HG03159 (cell line): ENCODE measurements around the gene TMEM231.

Experiments used
- ATAC-seq: cut with Tn5 transposase; IDR thresholded peaks from one replicate; pipeline ENCODE4 v1.9.1; 2021; ENCODE audit warnings: mild to moderate bottlenecking, moderate library complexity; ENCODE audit not compliant: unreplicated experiment

Gene TMEM231

DNA sequence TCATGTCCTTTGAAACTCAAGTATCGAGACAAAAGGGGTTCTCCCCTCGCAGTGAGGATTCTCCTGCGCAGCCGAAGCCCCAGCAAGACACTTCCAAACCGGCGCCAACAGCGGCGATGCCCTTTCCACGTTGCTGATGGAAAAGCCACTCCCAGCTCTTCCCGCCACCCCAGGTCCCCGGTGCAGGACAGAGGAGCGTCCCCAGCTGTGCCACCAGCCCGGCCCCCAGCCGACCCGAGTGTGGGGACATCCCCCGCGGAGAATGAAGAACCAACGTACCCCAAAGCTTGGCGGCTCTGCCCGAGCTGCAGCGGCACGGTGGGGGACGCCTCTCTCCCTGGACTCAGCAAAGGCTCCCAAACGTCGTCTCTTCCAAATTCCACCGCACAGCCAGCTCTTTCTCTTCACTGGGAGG, 61.4 kb downstream of the TMEM231 start:
- ATAC-seq: peak; percentile 19

DNA sequence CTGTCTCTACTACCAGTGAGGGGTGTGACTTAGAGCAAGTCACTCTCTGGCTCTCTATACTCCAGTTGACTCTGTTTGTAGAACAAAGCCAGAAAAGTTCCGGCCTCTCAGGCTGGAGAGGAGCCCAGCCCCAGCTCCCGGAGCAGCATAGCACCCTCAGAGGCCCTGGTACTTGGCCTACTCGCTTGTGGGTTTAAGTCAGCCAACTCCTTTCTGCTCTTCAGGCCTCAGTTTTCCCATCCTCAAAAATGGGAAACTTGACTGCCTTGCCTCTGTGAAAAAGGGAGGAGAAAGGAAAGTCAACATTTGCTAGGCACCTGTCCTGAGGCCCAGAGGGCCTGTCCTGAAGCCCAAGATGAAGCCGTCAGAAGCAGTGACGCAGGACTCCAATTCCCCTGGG, 61.9 kb downstream of the TMEM231 start:
- ATAC-seq: no peak

DNA sequence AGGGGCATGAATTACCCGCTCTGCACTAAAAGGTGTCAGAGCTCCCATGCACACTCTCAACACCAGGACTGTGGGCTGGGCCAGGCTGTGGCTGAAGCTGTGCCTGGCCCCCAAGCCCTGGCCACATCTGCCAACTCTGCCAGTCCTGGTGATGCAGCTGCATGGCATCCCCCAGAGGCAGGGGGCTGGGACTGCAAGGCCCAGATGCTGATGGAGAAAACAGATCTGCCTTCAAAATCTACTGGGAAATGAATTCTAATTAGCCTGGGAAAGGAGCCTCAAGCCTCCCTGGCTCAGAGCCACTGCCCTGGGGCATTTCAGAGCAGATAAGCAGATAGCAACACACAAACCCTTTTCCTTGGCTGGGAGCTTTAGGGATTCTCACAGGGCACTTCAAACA, 64.2 kb downstream of the TMEM231 start:
- ATAC-seq: no peak

DNA sequence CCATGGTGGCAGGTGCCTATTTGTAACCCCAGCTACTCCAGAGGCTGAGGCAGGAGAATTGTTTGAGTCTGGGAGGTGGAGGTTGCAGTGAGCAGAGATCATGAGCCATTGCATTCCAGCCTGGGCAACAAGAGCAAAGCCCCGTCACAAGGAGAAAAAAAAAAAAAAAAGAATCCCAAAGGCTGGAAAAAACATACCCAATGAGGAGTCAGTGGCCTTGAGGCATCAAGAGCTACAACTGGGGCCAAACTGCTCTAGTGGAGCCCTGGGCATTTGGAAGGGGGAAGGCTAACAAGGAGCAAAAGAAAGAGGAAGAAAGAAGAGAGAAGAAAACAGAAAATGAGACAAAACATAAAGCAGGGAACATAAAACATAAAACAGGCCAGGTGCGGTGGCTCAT, 67.7 kb downstream of the TMEM231 start:
- no peak for ATAC-seq
